HCT116 (cell line): ENCODE data around the gene MYO16.

Source experiments
- CEBPB ChIP-seq: IDR thresholded peaks from 2 replicates; pipeline ENCODE4 v1.6.1; 2012; ENCODE audit warnings: low read depth
- EZH2phosphoT487 ChIP-seq: fragments of 200-600 bp; IDR thresholded peaks from 2 replicates; pipeline ENCODE4 v1.6.1; 2018; ENCODE audit warnings: antibody characterized with exemption, borderline replicate concordance
- MAX ChIP-seq: IDR thresholded peaks from 2 replicates; pipeline ENCODE4 v1.6.1; 2012
- POLR2A ChIP-seq: IDR thresholded peaks from 2 replicates; pipeline ENCODE4 v1.7.0; 2011; ENCODE audit warnings: borderline replicate concordance; ENCODE audit not compliant: insufficient read depth, insufficient read length; ENCODE audit errors: extremely low read depth
- POLR2AphosphoS5 ChIP-seq: IDR thresholded peaks from 2 replicates; pipeline ENCODE4 v1.6.1; 2011; ENCODE audit warnings: mild to moderate bottlenecking, low read depth, low read length, moderate library complexity
- RAD21 ChIP-seq: IDR thresholded peaks from 2 replicates; pipeline ENCODE4 v1.6.1; 2012; ENCODE audit warnings: low read depth, mild to moderate bottlenecking
- SRF ChIP-seq: IDR thresholded peaks from 2 replicates; pipeline ENCODE4 v1.6.1; 2012; ENCODE audit warnings: low read depth
- TCF7L2 ChIP-seq: IDR thresholded peaks from 2 replicates; pipeline ENCODE4 v1.7.0; 2011; ENCODE audit warnings: borderline replicate concordance, inconsistent platforms; ENCODE audit not compliant: insufficient read depth, insufficient read length; ENCODE audit errors: extremely low read depth
- ZFX ChIP-seq: fragments of 450-650 bp; IDR thresholded peaks from 2 replicates; pipeline ENCODE4 v1.6.1; 2017
- ZNF274 ChIP-seq: fragments of 200-500 bp; sonication (Bioruptor generic); IDR thresholded peaks from 2 replicates; pipeline ENCODE4 v1.6.1; 2014; ENCODE audit warnings: mild to moderate bottlenecking, low read depth, low read length, inconsistent platforms
- TF ChIP-seq, protein P1 (sequence below), 3 experiments: fragments of 200-600 bp in 1 of 3; sonication (generic) in 1 of 3; IDR thresholded peaks in 2 of 3; conservative IDR thresholded peaks in 1 of 3; 2 replicates each; pipeline ENCODE4 v1.5.1; 2012 to 2017; ENCODE audit warnings: low read depth in 2 of 3, low read length in 2 of 3, antibody characterized with exemption in 1 of 3, borderline replicate concordance in 1 of 3, control low read depth in 1 of 3, mild to moderate bottlenecking in 1 of 3, mixed read lengths in 1 of 3, mixed run types in 1 of 3, moderate library complexity in 1 of 3; ENCODE audit not compliant: insufficient read depth in 1 of 3

- TF ChIP-seq ZFX: no peak
- no peak for TF ChIP-seq POLR2AphosphoS5
- TF ChIP-seq CEBPB: no peak
- no peak for TF ChIP-seq ZNF274
- TF ChIP-seq RAD21: no peak
- TF ChIP-seq, protein P1, sequence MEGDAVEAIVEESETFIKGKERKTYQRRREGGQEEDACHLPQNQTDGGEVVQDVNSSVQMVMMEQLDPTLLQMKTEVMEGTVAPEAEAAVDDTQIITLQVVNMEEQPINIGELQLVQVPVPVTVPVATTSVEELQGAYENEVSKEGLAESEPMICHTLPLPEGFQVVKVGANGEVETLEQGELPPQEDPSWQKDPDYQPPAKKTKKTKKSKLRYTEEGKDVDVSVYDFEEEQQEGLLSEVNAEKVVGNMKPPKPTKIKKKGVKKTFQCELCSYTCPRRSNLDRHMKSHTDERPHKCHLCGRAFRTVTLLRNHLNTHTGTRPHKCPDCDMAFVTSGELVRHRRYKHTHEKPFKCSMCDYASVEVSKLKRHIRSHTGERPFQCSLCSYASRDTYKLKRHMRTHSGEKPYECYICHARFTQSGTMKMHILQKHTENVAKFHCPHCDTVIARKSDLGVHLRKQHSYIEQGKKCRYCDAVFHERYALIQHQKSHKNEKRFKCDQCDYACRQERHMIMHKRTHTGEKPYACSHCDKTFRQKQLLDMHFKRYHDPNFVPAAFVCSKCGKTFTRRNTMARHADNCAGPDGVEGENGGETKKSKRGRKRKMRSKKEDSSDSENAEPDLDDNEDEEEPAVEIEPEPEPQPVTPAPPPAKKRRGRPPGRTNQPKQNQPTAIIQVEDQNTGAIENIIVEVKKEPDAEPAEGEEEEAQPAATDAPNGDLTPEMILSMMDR (IDR thresholded peaks at IDR 0.05 in 2 of 3, conservative IDR thresholded peaks at IDR 0.05 in 1 of 3; ENCODE audit: borderline replicate concordance in 1 of 3, insufficient read depth in 1 of 3, low read depth in 2 of 3, low read length in 2 of 3): no peak
- no peak for TF ChIP-seq SRF
- TF ChIP-seq EZH2phosphoT487: no peak
- no peak for TF ChIP-seq POLR2A
- TF ChIP-seq TCF7L2: no peak
- no peak for TF ChIP-seq MAX
These were observed 113.5 kb downstream of the MYO16 start for GRCh38 chr13:108742701-108743451.
